Left lung (tissue), 10 donors: Measurements from ENCODE around the gene WFDC1. TPM values are rescaled to one million over a fixed set of nuclear protein-coding genes. Genes with fewer than 3 reads are reported as not detected.

Source experiments
- ATAC-seq: fragments of 200-7000 bp; cut with Tn5 transposase; one replicate; pipeline ENCODE4 v1.9.1; 2020; ENCODE audit warnings: moderate library complexity
- DNase-seq, 4 donors: peaks; one replicate each; pipeline ENCODE4 v3.0.0-alpha.2; 2013 to 2020
- H3K27ac ChIP-seq, 2 donors: fragments of 200-600 bp; sonication (generic) in 1 of 2; one replicate each; pipeline versions ENCODE4 v1.5.0 to v1.8.0; 2020 to 2021
- H3K27me3 ChIP-seq, 2 donors: fragments of 200-600 bp; sonication (generic) in 1 of 2; one replicate each; pipeline versions ENCODE4 v1.5.0 to v1.8.0; 2020 to 2021
- H3K36me3 ChIP-seq, 2 donors: fragments of 200-600 bp; sonication (generic) in 1 of 2; one replicate each; pipeline versions ENCODE4 v1.5.0 to v1.8.0; 2020 to 2021
- H3K4me1 ChIP-seq, 2 donors: fragments of 200-600 bp; one replicate each; pipeline ENCODE4 v1.8.0; 2021
- H3K4me3 ChIP-seq, 2 donors: fragments of 200-600 bp; sonication (generic) in 1 of 2; one replicate each; pipeline versions ENCODE4 v1.5.0 to v1.8.0; 2020 to 2021; ENCODE audit warnings: mild to moderate bottlenecking in 1 of 2
- H3K9me3 ChIP-seq, 2 donors: fragments of 200-600 bp; sonication (generic) in 1 of 2; one replicate each; pipeline versions ENCODE4 v1.5.0 to v1.8.0; 2020 to 2021
- intact Hi-C, 2 donors: fragments of 100-400 bp; cut with DNase I; formaldehyde crosslinking; loops; one replicate each; pipeline versions ENCODE4 v1.11.2 to v1.14.2; 2022
- polyA plus RNA-seq, 6 donors: library from polyadenylated mRNA; unstranded; fragments of 120-200 nt; gene quantifications; one replicate each; pipeline ENCODE4 v1.2.1, GENCODE V29; 2013; ENCODE audit not compliant: insufficient read length in 6 of 6
- total RNA-seq, 2 donors: library from RNA; stranded (reverse); fragmentation: NEBNext Ultra II Directional; extraction: Animal tissue kit (Norgen Biotek cat#: 25700); gene quantifications; one replicate each; pipeline ENCODE4 v1.2.1, GENCODE V29; 2021
- TF ChIP-seq, protein P1 (sequence below), 2 donors: fragments of 200-600 bp; sonication (generic) in 1 of 2; IDR thresholded peaks; one replicate each; pipeline versions ENCODE4 v1.5.0 to v1.8.0; 2021; ENCODE audit warnings: antibody characterized with exemption in 2 of 2
- donor health status: DM: no; HTN: yes; CAD: no.
- donor health status: DM: no; HTN: no; CAD: no.

The WFDC1 gene
- total and polyA plus RNA-seq, 8 donors = 4.5 to 21.6 (median 6.9) TPM

DNA sequence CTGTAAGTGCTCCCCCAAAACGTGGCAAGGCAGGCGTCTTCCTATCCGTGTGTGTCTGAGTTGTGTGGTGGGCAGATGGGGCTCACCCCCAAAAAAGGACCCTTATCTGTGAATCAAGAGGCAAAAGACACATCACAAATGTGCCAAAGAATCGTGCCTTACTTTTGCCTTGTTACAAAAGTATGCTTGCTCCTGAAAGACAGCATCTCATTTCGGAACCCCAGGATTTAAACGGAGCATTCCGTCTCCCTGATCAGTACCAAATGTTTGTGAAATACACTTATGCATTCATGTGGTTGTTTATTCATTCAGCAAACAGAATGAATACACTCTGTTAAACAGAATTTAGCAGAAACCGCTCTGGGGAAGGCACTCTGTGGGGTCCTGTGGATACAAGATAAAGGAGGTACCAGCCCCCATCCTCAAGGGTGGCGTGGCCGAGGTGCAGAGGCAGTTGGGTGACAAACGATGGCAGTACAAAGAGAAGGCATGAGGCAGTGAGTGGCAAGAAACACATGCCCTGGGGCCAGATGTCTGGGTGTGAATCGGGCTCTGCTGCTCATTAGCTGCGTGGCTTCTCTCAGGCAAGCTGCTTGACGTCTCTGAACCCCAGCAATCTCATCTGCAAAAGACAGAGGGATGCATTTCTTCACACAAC, 654 bp downstream of the WFDC1 start:
- intact Hi-C loops = no loop called here
- peaks cover 9 to 37% of the 10 kb centered on the region in 2 donors for H3K4me1 ChIP-seq

DNA sequence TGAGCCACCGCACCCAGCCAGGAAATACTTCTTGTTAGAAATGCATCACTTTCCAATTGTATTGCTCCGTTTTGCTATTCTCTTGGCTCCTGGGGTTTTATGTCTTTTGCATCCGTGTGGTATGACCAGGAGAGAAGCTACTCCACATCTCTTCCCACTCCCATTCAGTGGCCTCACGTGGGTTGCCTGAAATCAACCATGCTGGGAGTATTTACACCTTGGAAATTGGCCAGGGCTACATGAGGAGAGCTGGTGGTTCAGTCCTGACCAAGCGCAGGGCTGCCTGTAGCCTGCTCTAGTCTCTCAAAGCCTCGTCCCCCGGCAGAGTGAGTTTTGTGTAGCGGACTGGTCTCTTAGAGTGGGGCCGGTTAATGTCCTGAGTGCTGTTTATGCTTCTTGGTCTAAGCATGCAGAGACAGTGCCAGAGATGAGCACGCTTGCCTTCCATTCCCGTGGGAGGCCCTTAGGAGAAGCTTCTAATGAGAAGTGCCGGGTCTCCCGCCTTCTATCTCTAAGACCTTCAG, 3.8 kb downstream of the WFDC1 start:
- H3K36me3 ChIP-seq = no peaks in the 10 kb centered on the region
- intact Hi-C loops = no loop called here
- no peaks in the 10 kb centered on the region for H3K9me3 ChIP-seq
- peaks cover 0 to 16% of the 10 kb centered on the region in 2 donors for H3K27me3 ChIP-seq
- ATAC-seq (no peak), DNase-seq (no peak)
- H3K4me3 ChIP-seq = no peak overlapping the region
- peaks cover 9 to 27% of the 10 kb centered on the region in 2 donors for H3K4me1 ChIP-seq
- TF ChIP-seq, protein P1, sequence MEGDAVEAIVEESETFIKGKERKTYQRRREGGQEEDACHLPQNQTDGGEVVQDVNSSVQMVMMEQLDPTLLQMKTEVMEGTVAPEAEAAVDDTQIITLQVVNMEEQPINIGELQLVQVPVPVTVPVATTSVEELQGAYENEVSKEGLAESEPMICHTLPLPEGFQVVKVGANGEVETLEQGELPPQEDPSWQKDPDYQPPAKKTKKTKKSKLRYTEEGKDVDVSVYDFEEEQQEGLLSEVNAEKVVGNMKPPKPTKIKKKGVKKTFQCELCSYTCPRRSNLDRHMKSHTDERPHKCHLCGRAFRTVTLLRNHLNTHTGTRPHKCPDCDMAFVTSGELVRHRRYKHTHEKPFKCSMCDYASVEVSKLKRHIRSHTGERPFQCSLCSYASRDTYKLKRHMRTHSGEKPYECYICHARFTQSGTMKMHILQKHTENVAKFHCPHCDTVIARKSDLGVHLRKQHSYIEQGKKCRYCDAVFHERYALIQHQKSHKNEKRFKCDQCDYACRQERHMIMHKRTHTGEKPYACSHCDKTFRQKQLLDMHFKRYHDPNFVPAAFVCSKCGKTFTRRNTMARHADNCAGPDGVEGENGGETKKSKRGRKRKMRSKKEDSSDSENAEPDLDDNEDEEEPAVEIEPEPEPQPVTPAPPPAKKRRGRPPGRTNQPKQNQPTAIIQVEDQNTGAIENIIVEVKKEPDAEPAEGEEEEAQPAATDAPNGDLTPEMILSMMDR (IDR thresholded peaks at IDR 0.05) = no peak
- H3K27ac ChIP-seq = no peak overlapping the region

More for the DNA sequence above, 654 bp downstream of the WFDC1 start:
- Histone ChIP-seq H3K4me3 (peak overlapping the region in 1 of 2 donors; percentile 28), H3K9me3 (no peaks in the 10 kb centered on the region), H3K27ac (peak overlapping the region; percentile 33 to 59), H3K36me3 (no peaks in the 10 kb centered on the region), H3K27me3 (peaks cover 0 to 16% of the 10 kb centered on the region in 2 donors)
- no peak for ATAC-seq
- DNase-seq = no peak
- TF ChIP-seq, protein P1 (IDR thresholded peaks at IDR 0.05) = no peak

DNA sequence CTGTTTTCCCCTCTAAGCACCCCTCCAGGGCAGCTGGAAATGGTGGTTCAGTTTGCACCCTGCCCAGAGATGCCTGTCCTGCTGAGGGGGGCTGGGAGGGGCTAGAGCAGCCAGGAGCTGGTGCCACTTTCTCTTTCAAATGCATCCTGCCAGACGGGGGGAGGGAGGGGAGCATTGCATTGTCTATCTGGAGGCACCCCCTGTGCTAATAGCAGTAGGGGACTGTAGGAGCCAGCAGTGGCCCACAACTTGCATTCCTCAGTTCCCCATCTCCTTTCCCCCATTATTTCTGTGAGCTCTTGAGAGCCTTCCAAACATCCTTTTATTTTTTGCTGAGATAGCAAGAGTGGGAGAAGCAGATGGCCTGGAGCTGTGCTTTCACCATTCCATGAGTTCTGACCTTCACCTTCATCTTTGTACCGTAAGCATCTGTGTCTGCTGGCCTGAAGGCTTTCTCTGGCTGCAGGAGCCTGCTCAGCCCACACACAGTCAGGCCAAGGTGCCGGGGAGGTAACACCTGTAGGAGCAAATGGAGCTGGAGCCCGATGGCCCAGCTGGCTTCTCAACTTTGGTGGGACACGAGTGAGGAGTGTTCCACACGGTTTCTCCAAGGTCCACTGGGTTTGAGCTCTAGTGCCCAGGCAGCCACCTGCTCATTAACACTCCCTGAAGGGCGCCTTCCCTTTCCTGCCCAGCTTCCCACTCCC, 5.2 kb downstream of the WFDC1 start:
- Histone ChIP-seq H3K4me1 (peaks cover 5 to 13% of the 10 kb centered on the region in 2 donors), H3K4me3 (no peak overlapping the region), H3K27ac (no peak overlapping the region), H3K9me3 (no peaks in the 10 kb centered on the region), H3K36me3 (no peaks in the 10 kb centered on the region), H3K27me3 (peaks cover 0 to 8% of the 10 kb centered on the region in 2 donors)
- ATAC-seq = no peak
- TF ChIP-seq, protein P1 (IDR thresholded peaks at IDR 0.05) = no peak
- DNase-seq = no peak
- intact Hi-C loops = no loop called here

DNA sequence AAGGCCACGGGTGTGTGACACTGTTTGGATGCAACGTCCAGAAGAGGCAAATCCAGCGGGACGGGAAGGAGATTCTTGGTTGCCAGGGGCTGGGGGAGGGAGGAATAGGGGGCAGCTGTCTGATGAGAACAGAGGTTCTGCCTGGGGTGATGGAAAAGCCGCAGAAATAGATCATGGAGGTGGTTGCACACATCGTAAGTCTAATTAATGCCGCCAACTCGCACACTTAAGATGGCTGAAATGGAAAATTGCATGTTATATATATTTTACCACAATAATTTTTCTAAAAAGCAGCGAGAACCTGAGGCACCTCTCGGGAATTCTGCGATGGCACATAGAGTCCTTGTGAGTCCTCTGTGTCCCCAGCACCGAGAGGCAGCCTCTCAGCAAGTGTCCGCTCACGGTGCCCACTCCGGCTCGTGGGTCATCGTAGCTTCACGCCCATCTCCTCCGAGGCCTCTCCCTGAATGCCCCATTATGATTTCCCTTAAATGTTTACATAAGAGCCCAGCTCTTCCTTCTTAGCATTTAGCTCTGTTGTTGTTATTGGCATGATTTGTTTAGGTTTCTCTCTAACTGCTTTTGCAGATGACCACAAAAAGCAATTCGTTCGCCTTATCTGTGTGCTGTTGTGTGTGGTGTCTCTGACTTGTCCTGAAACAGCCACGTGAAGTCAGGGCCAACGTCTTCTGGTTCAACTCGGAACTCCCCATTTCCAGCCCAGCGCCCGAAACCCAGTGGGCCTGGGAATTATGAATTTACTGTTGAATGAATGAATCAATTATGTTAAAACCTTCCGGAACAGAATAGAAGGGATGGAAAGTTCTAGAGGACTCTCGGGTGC, 7.7 kb downstream of the WFDC1 start:
- Histone ChIP-seq H3K9me3 (no peaks in the 10 kb centered on the region), H3K36me3 (no peaks in the 10 kb centered on the region), H3K4me1 (no peaks in the 10 kb centered on the region), H3K27me3 (no peaks in the 10 kb centered on the region), H3K27ac (peak overlapping the region; percentile 60 to 67), H3K4me3 (no peak overlapping the region)
- intact Hi-C loops = no loop called here
- ATAC-seq = no peak
- no peak for DNase-seq
- TF ChIP-seq, protein P1 (IDR thresholded peaks at IDR 0.05) = no peak
